NCI-H526 treated with DMSO at 0.1 percent for 48 hours (cell line): ENCODE data around the gene MAPK6.

Experiments used
- DNase-seq: peaks from one replicate; lab custom pipeline; 2025; lab: John Stamatoyannopoulos, UW

The MAPK6 gene

DNA sequence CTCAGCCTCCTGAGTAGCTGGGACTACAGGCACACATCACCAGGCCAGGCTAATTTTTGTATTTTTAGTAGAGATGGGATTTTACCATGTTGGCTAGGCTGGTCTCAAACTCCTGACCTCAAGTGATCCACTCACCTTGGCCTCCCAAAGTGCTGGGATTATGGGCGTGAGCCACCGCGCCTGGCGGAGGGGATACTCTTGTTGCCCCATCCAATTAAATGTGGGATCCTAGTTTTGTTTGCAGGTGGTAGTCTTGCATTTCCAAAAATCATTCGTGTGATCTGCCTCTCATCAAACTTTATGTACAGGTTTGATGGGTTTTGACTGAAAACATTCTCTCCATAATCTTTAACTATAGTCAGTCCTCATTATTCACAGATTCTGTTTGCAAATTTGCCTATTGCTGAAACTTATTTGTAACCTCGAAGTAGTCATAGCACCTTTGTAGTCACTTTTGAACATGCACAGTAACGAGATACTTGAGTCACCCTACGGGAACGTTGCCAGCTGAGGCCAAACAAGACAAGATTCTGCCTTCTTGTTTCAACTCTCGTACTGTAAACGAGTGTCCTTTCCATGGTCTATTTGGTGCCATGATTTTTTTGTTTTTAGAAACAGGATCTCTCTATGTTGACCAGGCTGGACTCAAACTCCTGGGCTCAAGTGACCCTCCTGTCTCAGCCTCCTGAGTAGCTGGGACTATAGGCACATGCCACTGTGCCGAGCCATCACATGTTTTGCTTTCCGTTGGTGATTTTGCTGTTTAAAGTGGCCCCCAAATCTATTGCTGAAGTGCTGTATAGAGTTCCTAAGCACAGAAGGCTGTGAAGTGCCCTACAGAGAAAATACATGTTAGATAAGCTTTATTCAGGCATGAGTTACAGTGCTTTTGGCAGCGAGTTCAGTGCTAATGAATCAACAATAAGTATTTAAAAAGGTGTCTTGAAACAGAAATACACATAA is 8.1 kb upstream of the MAPK6 start:
- no peak for DNase-seq

DNA sequence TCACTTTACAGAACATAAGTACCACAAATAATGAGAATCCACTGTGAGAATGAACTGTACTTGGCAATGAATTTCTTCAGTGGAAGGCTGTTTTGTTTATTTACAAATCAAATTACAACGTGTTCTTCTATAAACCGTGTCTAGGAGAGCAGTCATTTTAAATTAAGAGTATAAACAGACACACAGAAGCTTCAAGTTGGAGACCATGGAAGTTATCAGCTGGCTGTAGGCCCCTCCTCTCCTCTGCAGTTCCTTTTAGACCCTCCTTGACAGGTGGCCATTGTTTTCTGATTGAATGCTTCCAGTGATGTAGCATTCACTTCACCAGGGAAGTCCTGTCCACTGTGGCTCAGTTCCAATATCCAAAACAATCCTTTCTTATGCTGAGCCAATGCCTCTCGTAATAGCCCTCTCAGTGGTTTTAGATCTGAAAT is 7.3 kb upstream of the MAPK6 start:
- peak; percentile 17 for DNase-seq

DNA sequence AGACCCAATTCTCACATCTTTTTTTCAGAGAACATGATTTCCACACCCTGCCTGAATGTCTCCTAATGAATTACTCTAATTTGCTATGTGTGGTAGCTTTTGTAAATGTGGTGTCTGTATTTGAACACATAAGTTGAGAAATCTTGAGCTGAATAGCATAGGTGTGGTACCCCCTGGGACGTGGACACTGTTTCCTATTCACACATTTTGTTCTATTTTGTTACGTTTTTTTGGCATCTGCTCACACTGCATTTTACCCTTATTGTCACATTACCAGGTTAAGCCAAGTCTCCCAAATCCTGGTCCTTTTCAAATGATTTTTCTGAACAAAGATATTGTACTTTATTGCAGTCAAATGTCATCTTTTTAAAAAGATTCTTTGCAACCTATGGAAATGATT is 6.8 kb upstream of the MAPK6 start:
- no peak for DNase-seq

DNA sequence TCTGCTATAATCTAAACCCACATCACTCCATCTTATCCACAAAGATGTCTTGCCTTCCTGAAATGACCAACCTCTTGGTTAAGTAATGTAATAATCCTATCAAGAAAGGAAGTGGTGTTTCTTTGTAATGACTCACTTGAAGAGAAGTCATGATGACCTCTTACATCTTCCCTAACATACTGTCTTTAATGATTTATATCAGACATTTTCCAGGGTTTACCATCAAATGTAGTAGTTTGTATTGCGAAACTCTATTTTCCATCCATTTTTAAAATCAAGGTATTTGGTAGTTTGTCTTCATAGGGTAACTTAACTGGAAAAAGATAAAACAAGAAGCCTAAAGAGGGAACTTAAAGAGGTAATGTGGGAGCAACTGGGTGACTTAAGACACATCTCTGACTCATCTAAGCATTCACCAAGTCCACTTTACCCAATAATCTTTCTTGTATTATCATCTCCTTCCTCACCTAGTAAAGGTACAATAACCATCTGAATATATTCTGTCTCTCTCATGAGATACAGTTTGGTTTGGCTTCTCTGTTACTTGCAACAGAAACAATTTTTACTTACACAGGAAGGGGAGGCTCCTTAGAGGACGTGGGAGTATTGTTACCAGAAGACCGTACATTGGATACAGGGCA is 5.7 kb upstream of the MAPK6 start:
- DNase-seq = no peak

DNA sequence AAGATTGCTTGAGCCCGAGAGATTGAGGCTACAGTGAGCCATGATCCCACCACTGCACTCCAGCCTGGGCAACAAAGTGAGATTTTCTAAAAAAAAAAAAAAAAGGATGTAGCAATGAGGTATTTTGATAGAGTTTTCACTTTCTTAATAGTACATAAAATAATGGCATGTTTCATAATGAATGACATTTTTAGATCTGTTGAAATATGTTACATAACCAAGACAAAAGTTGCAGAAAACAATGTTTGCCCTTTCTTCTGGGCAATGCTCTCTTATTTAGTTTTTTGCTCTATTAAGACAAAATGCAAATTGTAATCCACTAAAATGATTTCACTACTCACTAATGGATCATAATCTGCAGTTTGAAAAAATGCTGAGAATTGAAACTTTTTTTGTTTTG is 4.4 kb upstream of the MAPK6 start:
- DNase-seq = no peak

DNA sequence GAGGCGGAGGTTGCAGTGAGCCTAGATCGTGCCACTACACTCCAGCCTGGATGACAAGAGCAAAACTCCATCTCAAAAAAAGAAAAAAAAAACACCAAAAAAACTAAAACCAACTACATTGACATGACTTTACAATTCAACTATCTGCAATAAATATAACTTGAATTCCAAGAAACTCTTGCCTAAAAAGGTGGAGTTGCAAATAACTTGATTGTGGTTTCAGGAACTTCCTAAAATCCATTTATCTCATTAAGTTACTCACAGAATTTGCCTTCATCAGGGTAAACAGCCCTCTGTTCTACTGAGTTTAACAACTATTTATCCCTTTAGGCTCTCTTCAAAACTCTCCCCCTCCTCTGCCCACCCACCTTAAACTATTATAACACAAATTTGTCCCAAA is 2.7 kb upstream of the MAPK6 start:
- DNase-seq = no peak

DNA sequence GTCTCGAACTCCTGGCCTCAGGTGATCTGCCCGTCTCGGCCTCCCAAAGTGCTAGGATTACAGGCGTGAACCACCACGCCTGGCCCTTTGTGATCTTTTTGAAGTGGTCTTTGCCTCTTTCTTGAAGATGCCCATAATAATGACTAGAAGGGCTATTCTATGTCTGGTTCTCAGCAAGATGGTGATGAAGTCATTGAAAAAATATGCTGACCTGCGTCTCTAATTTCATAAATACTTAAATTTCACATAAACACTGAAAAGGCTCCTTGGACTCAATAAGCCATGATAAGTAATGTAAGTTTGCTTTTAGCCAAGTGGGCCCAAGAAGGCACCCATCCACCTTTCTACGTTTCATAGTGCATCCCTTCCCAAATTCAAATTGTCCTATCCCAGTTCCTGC is 775 bp upstream of the MAPK6 start:
- DNase-seq = no peak

DNA sequence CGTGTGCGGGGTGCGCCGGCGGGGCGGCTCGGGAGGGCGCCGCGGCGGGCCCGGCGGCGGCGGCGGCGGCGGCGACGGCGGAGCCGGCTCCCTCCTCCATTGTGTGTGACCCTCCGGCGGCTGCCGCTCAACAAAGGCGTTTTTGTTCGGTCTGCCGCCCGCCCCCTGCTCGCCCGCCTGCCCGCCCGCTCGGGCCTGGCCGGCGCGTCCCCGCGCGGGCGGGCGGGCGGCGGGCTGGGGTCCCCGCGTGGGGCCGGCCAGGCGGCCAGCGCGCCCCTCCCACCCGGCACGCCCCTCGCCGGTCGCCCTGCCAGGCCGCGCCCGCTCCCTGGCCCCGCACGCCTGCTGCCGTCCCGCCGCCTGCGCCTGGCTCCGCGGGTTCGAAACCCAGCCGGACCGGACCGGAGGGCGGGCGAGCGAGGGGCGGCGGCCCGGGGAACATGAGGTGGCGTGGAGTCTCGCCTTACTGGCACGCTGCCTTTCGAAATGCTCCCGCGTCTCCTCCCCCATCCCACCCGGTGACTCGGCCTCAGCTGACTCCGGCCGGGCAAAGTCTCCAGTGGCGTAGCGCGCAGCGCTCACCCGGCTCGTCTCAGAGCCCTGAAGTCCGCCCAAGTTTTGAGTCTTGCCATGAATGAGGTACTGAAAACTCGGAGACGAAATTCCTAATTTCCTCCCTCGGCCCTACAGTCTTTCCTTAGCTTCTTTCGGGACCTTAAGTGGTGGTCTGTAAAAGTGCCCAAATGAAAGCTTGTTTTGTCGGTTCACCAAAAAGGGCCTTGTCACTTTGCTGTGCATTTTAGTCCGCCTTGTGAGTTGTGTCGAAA is 588 bp downstream of the MAPK6 start:
- DNase-seq = peak; percentile 67

DNA sequence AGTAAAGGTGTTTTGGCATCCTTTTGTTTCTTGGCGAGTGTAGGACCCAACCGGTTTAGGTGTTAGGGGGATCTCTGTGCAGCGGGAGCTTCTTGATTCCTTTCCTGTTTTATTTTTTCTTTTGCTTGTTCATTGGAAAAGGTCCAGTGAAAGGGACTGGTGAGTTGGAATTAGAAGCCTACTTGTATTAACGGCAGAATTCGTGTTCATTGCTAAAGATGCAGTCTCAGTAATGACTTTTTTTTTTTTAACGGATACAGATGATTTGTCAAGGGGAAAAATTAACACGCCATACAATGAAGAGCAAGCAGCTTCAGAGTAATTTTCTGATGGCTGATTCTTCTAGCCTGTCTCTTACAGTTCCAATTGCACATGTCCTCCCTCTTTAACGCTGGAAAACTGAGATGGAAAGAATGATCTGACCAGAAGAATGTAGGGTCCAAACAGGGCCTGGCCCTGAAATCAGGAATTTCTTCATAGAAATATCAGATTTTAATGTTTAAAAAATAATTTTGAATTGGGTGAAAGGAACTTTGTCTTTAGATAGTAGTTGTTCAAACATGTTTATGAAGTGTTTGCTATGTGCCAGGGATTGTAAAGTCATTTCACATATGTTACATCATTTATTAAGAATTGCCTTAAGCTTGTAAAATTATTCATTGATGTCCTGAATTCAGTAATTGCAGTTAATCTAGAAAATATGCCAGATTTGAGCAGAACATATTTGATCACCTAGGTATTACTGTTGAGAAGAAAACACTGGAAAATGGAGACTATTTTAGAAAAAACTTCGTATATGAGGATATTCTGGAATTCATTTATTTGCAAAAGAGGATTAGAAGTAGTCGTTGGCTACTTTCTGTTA is 1.4 kb downstream of the MAPK6 start:
- DNase-seq = peak; percentile 67

DNA sequence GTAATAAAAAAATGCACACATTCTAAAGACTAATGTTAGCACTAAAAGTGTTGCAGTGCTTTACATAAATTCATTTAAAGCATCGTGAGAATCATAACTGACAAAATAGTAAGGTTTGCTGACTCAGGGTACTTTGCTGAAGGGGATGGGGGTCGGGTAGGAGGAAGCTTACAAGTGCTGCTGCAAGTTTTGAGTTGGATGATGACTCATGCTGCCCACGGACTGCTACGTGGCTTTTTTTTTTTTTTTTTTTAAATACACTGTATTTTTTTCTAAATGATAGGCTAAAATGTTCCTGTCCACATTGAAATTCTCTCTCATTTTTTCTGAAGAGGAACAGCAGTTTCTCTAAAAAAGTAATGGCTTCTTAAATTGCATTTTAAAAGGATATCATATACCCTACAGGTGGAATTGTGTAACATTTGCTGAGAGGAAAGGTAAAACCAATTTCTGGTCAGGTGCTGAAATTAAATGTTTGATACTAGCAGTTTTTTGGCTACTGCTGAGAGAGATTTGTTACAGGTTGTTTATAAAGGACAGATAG is 2.2 kb downstream of the MAPK6 start:
- no peak for DNase-seq

DNA sequence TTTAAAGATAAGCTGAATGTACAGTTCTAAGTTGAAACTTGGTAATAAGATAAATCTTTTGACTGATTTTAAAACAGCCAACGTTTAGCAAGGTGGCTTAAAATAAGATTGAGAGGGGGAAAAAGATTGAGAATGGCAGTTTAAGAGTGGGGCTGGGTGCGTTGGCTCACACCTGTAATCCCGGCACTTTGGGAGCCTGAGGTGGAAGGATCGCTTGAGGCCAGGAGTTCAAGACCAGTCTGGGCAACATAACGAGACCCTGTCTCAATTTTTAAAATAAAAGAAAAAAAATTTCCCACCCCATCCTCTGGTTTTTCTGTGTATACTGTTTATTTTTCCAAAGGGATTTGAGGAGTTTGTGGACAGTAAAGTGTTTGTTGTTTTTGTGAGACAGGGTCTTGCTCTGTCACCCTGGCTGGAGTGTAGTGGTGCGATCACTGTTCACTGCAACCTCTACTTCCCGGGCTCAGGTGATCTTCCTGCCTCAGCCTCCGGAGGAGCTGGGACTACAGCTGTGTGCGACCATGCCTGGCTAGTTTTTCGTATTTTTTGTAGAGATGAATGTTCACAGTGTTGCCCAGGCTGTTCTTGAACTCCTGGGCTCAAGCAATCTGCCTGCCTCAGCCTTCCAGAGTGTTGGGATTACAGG is 3.0 kb downstream of the MAPK6 start:
- DNase-seq = no peak

DNA sequence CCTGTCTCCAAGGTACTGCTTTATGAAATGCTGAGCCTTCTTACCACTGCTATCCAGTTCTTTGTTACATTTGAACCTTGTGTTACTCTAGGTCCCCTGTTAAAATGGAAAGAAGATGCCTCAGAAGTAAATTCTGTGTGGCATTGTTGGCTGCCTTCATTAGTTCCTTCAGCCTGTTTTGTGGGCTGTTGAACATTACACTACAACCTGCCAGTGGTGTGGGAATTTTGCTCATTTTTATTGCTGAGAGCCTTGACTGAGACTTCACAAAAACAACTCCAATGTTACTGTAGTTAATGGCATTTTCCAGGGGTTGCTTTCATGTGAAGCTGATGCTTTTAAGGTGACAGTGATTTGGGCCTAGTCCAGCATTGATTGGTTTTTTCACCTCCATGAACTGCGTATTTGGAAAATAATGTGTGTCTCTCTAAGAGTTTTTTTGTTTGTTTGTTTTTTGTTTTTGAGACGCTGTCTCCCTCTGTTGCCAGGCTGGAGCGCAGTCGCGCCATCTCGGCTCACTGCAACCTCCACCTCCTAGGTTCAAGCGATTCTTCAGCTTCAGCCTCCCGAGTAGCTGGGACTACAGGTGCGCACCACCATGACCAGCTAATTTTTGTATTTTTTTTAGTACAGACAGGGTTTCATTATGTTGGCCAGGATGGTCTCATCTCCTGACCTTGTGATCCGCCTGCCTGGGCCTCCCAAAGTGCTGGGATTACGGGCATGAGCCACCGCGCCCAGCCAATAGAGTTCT is 4.3 kb downstream of the MAPK6 start:
- no peak for DNase-seq

DNA sequence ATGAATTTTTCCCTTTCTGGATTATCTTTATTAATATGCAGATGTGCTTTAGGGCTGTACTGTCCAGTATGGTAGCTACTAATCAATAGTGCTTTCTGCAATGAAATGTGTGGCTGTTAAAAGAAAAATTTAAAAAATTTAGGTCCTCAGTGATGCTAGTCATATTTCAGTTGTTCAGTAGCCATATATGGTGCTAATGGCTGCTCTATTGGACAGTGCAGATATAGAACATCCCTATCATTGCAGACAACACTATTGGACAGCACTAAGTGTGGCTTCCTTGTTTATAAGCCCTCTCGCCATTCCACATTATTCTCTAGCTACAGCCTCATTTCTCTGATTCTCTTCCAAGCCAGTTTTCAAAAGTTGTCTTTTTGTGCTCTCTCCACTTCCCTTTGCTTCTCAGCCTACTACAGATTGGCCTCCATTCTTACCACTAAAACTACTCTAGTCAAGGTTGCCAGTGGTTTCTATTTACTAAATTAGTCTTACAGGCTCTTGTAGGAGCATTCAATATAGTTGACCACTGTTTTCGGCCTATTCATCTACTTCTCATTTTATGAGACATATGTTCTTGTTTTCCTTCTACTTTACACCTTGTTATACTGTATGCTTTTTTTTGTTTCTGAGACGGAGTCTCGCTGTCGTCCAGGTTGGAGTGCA is 9.5 kb downstream of the MAPK6 start:
- DNase-seq = no peak

DNA sequence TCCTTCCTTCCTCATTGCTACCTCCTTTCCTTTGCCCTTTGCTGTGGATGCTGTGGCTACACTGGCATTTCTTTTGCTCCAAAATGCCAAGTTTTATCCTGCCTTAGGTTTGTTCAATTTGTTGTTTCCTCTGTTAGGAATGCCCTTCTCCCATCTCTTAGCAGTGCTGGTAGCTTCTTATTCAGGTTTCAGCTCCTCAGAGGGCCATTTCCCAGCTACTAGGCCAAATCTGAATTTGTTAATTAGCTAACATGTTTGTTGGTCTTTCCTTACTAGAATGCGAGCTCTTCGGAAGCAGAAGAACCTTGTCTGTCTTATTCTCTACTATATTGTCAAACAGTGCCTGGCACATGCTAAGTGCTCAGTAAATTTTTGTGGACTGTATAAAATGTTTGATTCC is 11.0 kb downstream of the MAPK6 start:
- DNase-seq = no peak

DNA sequence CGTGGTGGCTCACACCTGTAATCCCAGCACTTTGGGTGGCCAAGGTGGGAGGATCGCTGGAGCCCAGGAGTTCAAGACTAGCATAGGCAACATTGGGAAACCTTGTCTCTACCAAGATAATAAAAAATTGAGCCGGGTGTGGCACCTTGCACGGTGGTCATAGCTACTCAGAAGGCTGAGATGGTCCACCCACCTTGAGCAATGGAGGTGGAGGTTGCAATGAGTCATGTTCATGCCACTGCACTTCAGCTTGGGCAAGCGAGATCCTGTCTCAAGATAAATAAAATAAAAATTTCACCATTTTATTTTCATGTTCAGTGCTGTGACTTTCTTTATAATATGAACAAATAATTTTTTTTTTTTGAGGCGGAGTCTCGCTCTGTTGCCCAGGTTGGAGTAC is 12.5 kb downstream of the MAPK6 start:
- no peak for DNase-seq

DNA sequence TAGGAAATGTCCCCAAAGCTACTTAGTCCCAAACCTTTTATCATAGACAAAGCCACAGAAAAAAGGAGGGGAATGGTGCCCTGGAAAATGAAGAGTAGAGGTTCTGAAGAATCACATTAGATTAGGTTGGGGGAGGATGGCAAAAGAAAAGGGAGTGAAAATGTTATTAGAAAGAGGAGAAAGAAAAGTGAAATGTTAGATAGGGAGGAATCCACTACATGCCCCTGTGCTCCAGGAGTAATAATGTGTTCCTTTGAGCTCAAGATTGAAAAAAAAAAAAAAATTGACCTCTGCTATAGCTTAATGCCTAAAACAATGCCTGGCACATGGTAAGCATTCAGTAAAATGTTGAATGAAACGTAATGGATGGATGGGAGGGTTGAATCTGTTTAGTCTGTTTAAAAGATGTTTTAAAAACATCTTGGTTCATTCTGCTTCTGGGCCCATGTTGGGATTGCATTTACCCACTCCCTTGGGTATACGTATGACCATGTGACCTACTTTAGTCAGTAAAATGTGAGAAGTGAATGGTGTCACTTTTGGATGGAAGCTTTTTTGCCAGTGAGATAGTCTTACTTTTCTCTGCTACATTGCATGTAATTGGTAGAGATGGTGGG is 19.0 kb downstream of the MAPK6 start:
- DNase-seq = no peak

DNA sequence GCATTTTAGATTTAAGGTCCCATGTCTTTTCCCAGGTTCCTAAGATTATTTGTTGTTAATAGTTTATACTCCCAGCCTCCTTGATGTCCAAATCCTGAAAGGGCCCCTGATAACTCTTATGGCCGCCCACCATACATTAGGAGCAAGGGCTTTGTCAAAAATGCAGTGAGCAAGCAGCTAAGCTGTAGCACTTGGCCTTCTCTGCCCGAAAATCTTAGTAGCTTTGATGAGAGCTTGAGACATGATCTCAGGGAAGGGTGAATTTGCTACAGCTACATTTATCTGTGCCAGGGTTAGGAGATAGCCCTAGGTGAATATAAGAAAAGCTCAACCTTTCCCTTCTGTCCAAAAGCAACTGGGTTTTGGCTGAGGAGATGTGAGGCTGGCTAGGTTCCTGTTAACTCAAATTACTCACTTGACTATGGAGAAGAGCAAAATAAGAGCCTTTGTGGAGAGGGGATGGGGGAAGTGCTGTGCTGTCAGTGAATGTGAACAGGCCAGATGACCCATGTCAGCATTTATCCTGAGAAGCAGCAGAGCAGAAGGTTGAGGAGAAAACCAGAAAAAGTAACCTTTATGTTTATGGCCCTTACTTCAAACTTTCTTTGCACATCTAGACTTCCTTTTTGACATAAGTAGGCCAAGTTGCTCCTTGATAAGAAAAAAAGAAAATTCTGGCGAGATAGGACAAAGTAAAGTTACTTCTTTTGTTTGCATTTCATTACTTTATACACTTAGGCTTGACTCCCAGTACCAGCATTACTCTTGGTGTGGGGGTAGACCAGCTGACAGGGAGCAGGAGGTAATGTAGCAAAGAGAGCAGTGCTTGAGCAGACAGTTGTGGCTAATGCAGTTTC is 21.1 kb downstream of the MAPK6 start:
- DNase-seq = no peak
